SH-SY5Y (cell line): ENCODE data around the gene EIF4G1.

Experiments
- GATA2 ChIP-seq: IDR thresholded peaks from 2 replicates; pipeline ENCODE4 v1.6.1; 2011; ENCODE audit warnings: mild to moderate bottlenecking, low read depth, low read length
- GATA3 ChIP-seq: IDR thresholded peaks from 2 replicates; pipeline ENCODE4 v1.6.1; 2011; ENCODE audit warnings: low read depth, mild to moderate bottlenecking, low read length, moderate library complexity

DNA sequence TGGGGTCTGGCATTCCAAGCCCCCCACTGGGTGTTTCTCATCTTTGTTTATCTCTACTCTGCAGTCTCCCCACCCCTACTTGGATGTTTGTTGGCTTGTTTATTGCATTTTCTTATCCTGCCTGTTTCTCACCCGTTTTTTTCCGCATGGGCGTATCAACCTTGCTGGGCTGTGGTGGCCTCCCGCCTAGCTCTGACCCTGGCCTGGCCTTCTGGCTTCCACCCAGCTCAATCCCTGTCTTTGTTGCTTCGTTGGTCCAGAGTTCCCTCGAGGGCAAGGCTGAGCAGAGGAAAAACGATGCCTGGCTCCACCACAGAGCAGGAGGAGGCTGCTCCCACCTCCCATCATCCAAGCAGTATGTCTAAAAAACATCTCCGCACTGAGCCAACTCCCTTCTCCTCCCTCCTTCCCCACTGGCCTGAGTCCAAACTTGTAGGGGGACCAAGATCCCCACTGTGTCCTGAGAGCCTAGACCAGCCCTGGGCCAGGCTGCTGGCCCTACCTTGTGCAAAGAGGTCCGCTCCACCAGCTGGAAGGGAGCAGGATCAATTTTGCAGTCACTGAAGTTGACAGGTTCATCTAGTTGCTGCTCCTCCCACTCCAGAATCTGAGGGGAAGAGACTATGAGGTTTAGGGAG lies 37.2 kb downstream of the EIF4G1 start:
- no peak for TF ChIP-seq GATA2
- no peak for TF ChIP-seq GATA3
